ENCODE data around the gene TIA1.

- TF ChIP-seq, protein P1, sequence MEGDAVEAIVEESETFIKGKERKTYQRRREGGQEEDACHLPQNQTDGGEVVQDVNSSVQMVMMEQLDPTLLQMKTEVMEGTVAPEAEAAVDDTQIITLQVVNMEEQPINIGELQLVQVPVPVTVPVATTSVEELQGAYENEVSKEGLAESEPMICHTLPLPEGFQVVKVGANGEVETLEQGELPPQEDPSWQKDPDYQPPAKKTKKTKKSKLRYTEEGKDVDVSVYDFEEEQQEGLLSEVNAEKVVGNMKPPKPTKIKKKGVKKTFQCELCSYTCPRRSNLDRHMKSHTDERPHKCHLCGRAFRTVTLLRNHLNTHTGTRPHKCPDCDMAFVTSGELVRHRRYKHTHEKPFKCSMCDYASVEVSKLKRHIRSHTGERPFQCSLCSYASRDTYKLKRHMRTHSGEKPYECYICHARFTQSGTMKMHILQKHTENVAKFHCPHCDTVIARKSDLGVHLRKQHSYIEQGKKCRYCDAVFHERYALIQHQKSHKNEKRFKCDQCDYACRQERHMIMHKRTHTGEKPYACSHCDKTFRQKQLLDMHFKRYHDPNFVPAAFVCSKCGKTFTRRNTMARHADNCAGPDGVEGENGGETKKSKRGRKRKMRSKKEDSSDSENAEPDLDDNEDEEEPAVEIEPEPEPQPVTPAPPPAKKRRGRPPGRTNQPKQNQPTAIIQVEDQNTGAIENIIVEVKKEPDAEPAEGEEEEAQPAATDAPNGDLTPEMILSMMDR (IDR thresholded peaks at IDR 0.05; ENCODE audit: low read depth, low read length, poor library complexity, severe bottlenecking), result no peak
- TF ChIP-seq EZH2phosphoT487 (IDR thresholded peaks at IDR 0.05; ENCODE audit: borderline replicate concordance, low read length), result no peak
Observed at GRCh38 chr2:70192516-70192915, 55.9 kb downstream of the TIA1 start.
